HCT116 (cell line): ENCODE measurements around the gene AGRP. TPM values are rescaled to one million over a fixed set of nuclear protein-coding genes. Genes with fewer than 3 reads are reported as not detected.

ENCODE experiments used
- ATAC-seq: fragments of 200-7000 bp; cut with Tn5 transposase; 2 replicates; pipeline ENCODE4 v1.9.1; 2020; ENCODE audit warnings: mild to moderate bottlenecking, moderate library complexity
- BruUV-seq: library from RNA; stranded (reverse); fragments of 400-500 nt; replicated peaks from 2 replicates; lab custom pipeline; 2021; lab: Mats Ljungman, UMichigan
- CTCF ChIA-PET: fragments of 300-600 bp; sonication (Branson Sonifier 250); formaldehyde crosslinking; loops from one replicate; lab custom pipeline; 2021; ENCODE audit warnings: antibody characterized with exemption; lab: Charles Lee
- POLR2A ChIA-PET: fragments of 300-600, 350-600 bp; sonication (Branson Sonifier 250); formaldehyde crosslinking; loops from one replicate; lab custom pipeline; 2021; ENCODE audit warnings: antibody characterized with exemption; lab: Charles Lee
- RAD21 ChIA-PET, 2 experiments: fragments of 300-600 bp; sonication (Branson Sonifier 250); formaldehyde crosslinking; loops; one replicate each; lab custom pipeline; 2023; ENCODE audit warnings: low total read pairs in 2 of 2; ENCODE audit not compliant: uncharacterized antibody in 2 of 2, unreplicated experiment in 2 of 2, low non-redundant PET in 1 of 2; lab: Charles Lee
- DNase-seq: peaks from one replicate; pipeline ENCODE4 v3.0.0-alpha.2; 2010; ENCODE audit warnings: low read depth, low spot score
- H2AFZ ChIP-seq: fragments of 200-600 bp; shearing (Covaris generic), sonication (generic); 2 replicates; pipeline ENCODE4 v1.6.1; 2017; ENCODE audit warnings: low read depth, mixed run types, mixed read lengths, antibody characterized with exemption, low read length; ENCODE audit not compliant: poor library complexity, severe bottlenecking
- H3K27ac ChIP-seq: 2 replicates; pipeline ENCODE4 v1.5.1; 2012; ENCODE audit warnings: low read depth, low read length
- H3K27me3 ChIP-seq: fragments of 200-600 bp; sonication (generic); 2 replicates; pipeline ENCODE4 v1.6.1; 2016; ENCODE audit warnings: mixed run types, low read length, mixed read lengths; ENCODE audit not compliant: insufficient read depth
- H3K36me3 ChIP-seq, 2 experiments: fragments of 200-500 bp in 1 of 2; fragments of 200-600 bp in 1 of 2; sonication (Bioruptor generic) in 1 of 2; sonication (generic) in 1 of 2; 2 replicates each; pipeline versions ENCODE4 v1.5.1 to v1.6.1; 2014 to 2016; ENCODE audit warnings: low read length in 2 of 2, inconsistent platforms in 1 of 2, mixed read lengths in 1 of 2, mixed run types in 1 of 2; ENCODE audit not compliant: insufficient read depth in 2 of 2, control insufficient read depth in 1 of 2
- H3K4me1 ChIP-seq, 2 experiments: fragments of 200-600 bp in 1 of 2; sonication (generic) in 1 of 2; 2 replicates each; pipeline versions ENCODE4 v1.5.1 to v1.6.1; 2012 to 2017; ENCODE audit warnings: low read length in 2 of 2, inconsistent platforms in 1 of 2, mild to moderate bottlenecking in 1 of 2, mixed read lengths in 1 of 2, mixed run types in 1 of 2, moderate library complexity in 1 of 2; ENCODE audit not compliant: insufficient read depth in 2 of 2, control insufficient read depth in 1 of 2
- H3K4me2 ChIP-seq: fragments of 200-600 bp; sonication (generic); 2 replicates; pipeline ENCODE4 v1.6.1; 2017; ENCODE audit warnings: mixed run types, low read length, mixed read lengths
- H3K4me3 ChIP-seq, 2 experiments: fragments of 200-600 bp in 1 of 2; sonication (generic) in 1 of 2; replicated peaks in 1 of 2; 2 replicates each; pipeline ENCODE4 v1.5.1; 2011 to 2016; ENCODE audit warnings: low read length in 2 of 2, control low read depth in 1 of 2, low read depth in 1 of 2, mild to moderate bottlenecking in 1 of 2, mixed read lengths in 1 of 2, mixed run types in 1 of 2
- H3K79me2 ChIP-seq: fragments of 200-600 bp; sonication (generic); 2 replicates; pipeline ENCODE4 v1.6.1; 2017; ENCODE audit warnings: mild to moderate bottlenecking, mixed run types, low read length, moderate library complexity, mixed read lengths; ENCODE audit not compliant: insufficient read depth
- H3K9ac ChIP-seq: fragments of 200-600 bp; sonication (generic); 2 replicates; pipeline ENCODE4 v1.6.1; 2016; ENCODE audit warnings: low read length, mixed read lengths
- H3K9me2 ChIP-seq: fragments of 200-600 bp; sonication (generic), shearing (Covaris generic); 2 replicates; pipeline ENCODE4 v1.6.1; 2017; ENCODE audit warnings: mixed run types, mild to moderate bottlenecking, moderate library complexity; ENCODE audit not compliant: insufficient read depth
- H3K9me3 ChIP-seq, 2 experiments: fragments of 200-500 bp in 1 of 2; fragments of 200-600 bp in 1 of 2; sonication (Bioruptor generic) in 1 of 2; sonication (generic) in 1 of 2; 2 replicates each; pipeline ENCODE4 v1.6.1; 2014 to 2017; ENCODE audit warnings: low read length in 2 of 2, mixed read lengths in 2 of 2, inconsistent platforms in 1 of 2, low read depth in 1 of 2, mild to moderate bottlenecking in 1 of 2, mixed run types in 1 of 2, moderate library complexity in 1 of 2; ENCODE audit not compliant: control insufficient read depth in 1 of 2, insufficient read depth in 1 of 2
- H4K20me1 ChIP-seq: fragments of 200-600 bp; sonication (generic), shearing (Covaris generic); 2 replicates; pipeline ENCODE4 v1.6.1; 2017; ENCODE audit warnings: mixed run types, mild to moderate bottlenecking, moderate library complexity; ENCODE audit not compliant: insufficient read depth
- ATF3 ChIP-seq: IDR thresholded peaks from 2 replicates; pipeline ENCODE4 v1.6.1; 2012
- CTCF ChIP-seq, 3 experiments: fragments of 200-600 bp in 1 of 3; sonication (generic) in 1 of 3; IDR thresholded peaks in 2 of 3; conservative IDR thresholded peaks in 1 of 3; 2 replicates each; pipeline ENCODE4 v1.5.1; 2012 to 2017; ENCODE audit warnings: low read depth in 2 of 3, low read length in 2 of 3, antibody characterized with exemption in 1 of 3, borderline replicate concordance in 1 of 3, control low read depth in 1 of 3, mild to moderate bottlenecking in 1 of 3, mixed read lengths in 1 of 3, mixed run types in 1 of 3, moderate library complexity in 1 of 3; ENCODE audit not compliant: insufficient read depth in 1 of 3
- RAD21 ChIP-seq: IDR thresholded peaks from 2 replicates; pipeline ENCODE4 v1.6.1; 2012; ENCODE audit warnings: low read depth, mild to moderate bottlenecking
- SIN3A ChIP-seq: IDR thresholded peaks from 2 replicates; pipeline ENCODE4 v1.6.1; 2012; ENCODE audit warnings: low read depth
- SP1 ChIP-seq: IDR thresholded peaks from 2 replicates; pipeline ENCODE4 v1.6.1; 2012; ENCODE audit warnings: low read depth
- intact Hi-C: fragments of 100-400 bp; cut with micrococcal nuclease; formaldehyde crosslinking; loops from 2 replicates; pipeline ENCODE4 v1.10.0; 2022
- total RNA-seq: library from RNA; stranded (reverse); gene quantifications from one replicate; pipeline ENCODE4 v1.2.1, GENCODE V29; 2021; ENCODE audit not compliant: unreplicated experiment

Gene AGRP
- total RNA-seq, 1 experiment from 2014 or later: not detected

- Histone ChIP-seq H3K36me3 (no peaks in the 10 kb centered on the region), H3K4me1 (peaks cover 17 to 58% of the 10 kb centered on the region in 2 experiments), H3K27me3 (no peaks in the 10 kb centered on the region), H3K27ac (peak within 1 kb of the TSS; percentile 90), H4K20me1 (no peaks in the 10 kb centered on the region), H3K9me2 (no peaks in the 10 kb centered on the region), H3K9me3 (no peaks in the 10 kb centered on the region), H3K4me2 (peak within 1 kb of the TSS; percentile 99), H3K4me3 (peak within 1 kb of the TSS; percentile 77 to 91), H2AFZ (peak within 1 kb of the TSS; percentile 89), H3K79me2 (peaks cover 30% of the 10 kb centered on the region), H3K9ac (peak within 1 kb of the TSS; percentile 88)
- no TSS peak for BruUV-seq
- CTCF ChIA-PET: interaction anchor here (1.2 to 1.3 kb wide), 2 partner anchors 19 to 34 kb away, joined by 3 to 5 read pairs; no protein-coding TSS in a partner anchor
- RAD21 ChIA-PET: no interaction called here
- ATAC-seq: peak; percentile 79
- POLR2A ChIA-PET: no interaction called here
- no peak for DNase-seq
- TF ChIP-seq CTCF (IDR thresholded peaks at IDR 0.05 in 2 of 3, conservative IDR thresholded peaks at IDR 0.05 in 1 of 3; ENCODE audit: borderline replicate concordance in 1 of 3, insufficient read depth in 1 of 3, low read depth in 2 of 3, low read length in 2 of 3) (0 out of 6 replicates have a peak, but pooled peaks of 1 of the 3 experiments have one; percentile 2), RAD21 (no peak), SIN3A (no peak), SP1 (no peak), ATF3 (no peak)
- intact Hi-C loops: loop anchor here (10.0 kb wide), 3 partner anchors 276 to 706 kb away; partner anchors contain the start of genes CTRL, ESRP2, PSMB10 and RANBP10
Measured at GRCh38 chr16:67528222-67528869, 45.0 kb upstream of the AGRP start, which contains the start of gene RIPOR1. TSS of gene RIPOR1 (plus strand) at chr16:67528829. CDS start at chr16:67538447, 9,618 bp downstream.
